ENCODE data around the gene ZNF236. TPM values are rescaled to one million over a fixed set of nuclear protein-coding genes. Genes with fewer than 3 reads are reported as not detected.

The ZNF236 gene
- total and polyA plus RNA-seq, 2 donors (not counting 1 experiment from before 2014, with no cell fraction given): 2.9 to 8.4 TPM

- Histone ChIP-seq H3K36me3 (ENCODE audit: control insufficient read depth, insufficient read depth, low read length) (no peaks in the 10 kb centered on the region), H4K20me1 (ENCODE audit: control insufficient read depth, extremely low read depth, insufficient read depth, low read length) (no peaks in the 10 kb centered on the region), H3K79me2 (ENCODE audit: control insufficient read depth, insufficient read depth, low read length) (no peaks in the 10 kb centered on the region), H3K9ac (ENCODE audit: insufficient read depth, low read length) (no peak overlapping the region), H3K4me3 (replicated peaks in 1 of 4; ENCODE audit: control extremely low read depth in 1 of 4, insufficient read depth in 1 of 4, low read depth in 3 of 4, low read length in 4 of 4) (no peak overlapping the region), H3K27ac (ENCODE audit: insufficient read depth, low read length) (no peak overlapping the region), H3K4me2 (ENCODE audit: extremely low read depth, insufficient read depth, low read length) (no peak overlapping the region), H3K4me1 (ENCODE audit: control insufficient read depth, extremely low read depth, insufficient read depth, low read length) (no peaks in the 10 kb centered on the region), H3K27me3 (ENCODE audit: control insufficient read depth, insufficient read depth, low read length) (peaks cover 3% of the 10 kb centered on the region), H3K9me3 (ENCODE audit: control insufficient read depth, insufficient read depth, low read depth, low read length) (no peaks in the 10 kb centered on the region), H2AFZ (ENCODE audit: low read length) (no peak overlapping the region)
- TF ChIP-seq EZH2 (IDR thresholded peaks at IDR 0.05; ENCODE audit: low read length, missing control alignments): no peak
- DNase-seq (ENCODE audit: low read depth in 2 of 2): no peak
These were observed 163.5 kb downstream of the ZNF236 start for GRCh38 chr18:76985951-76986236.

GRCh38 chr18:76986406-76986805 lies 164.0 kb downstream of the ZNF236 start:
- H3K4me1 ChIP-seq (ENCODE audit: control insufficient read depth, extremely low read depth, insufficient read depth, low read length): no peaks in the 10 kb centered on the region
- no peaks in the 10 kb centered on the region for H3K9me3 ChIP-seq (ENCODE audit: control insufficient read depth, insufficient read depth, low read depth, low read length)
- no peak for DNase-seq (ENCODE audit: low read depth in 2 of 2)
- TF ChIP-seq CTCF (conservative IDR thresholded peaks at IDR 0.05 in 1 of 2, IDR thresholded peaks at IDR 0.05 in 1 of 2; ENCODE audit: low read depth in 1 of 2, low read length in 2 of 2) (no peak), EZH2 (IDR thresholded peaks at IDR 0.05; ENCODE audit: low read length, missing control alignments) (no peak)
- no peak overlapping the region for H3K4me3 ChIP-seq (replicated peaks in 1 of 4; ENCODE audit: control extremely low read depth in 1 of 4, insufficient read depth in 1 of 4, low read depth in 3 of 4, low read length in 4 of 4)
- no peak overlapping the region for H3K4me2 ChIP-seq (ENCODE audit: extremely low read depth, insufficient read depth, low read length)
- H2AFZ ChIP-seq (ENCODE audit: low read length): no peak overlapping the region
- H4K20me1 ChIP-seq (ENCODE audit: control insufficient read depth, extremely low read depth, insufficient read depth, low read length): no peaks in the 10 kb centered on the region
- H3K27me3 ChIP-seq (ENCODE audit: control insufficient read depth, insufficient read depth, low read length): peaks cover 3% of the 10 kb centered on the region
- H3K27ac ChIP-seq (ENCODE audit: insufficient read depth, low read length): no peak overlapping the region
- no peak overlapping the region for H3K9ac ChIP-seq (ENCODE audit: insufficient read depth, low read length)
- no peaks in the 10 kb centered on the region for H3K36me3 ChIP-seq (ENCODE audit: control insufficient read depth, insufficient read depth, low read length)
- no peaks in the 10 kb centered on the region for H3K79me2 ChIP-seq (ENCODE audit: control insufficient read depth, insufficient read depth, low read length)

- H3K27me3 ChIP-seq (ENCODE audit: control insufficient read depth, insufficient read depth, low read length): peaks cover 3% of the 10 kb centered on the region
These were observed 165.9 kb downstream of the ZNF236 start for GRCh38 chr18:76988031-76988826.

More at GRCh38 chr18:76988031-76988826, 165.9 kb downstream of the ZNF236 start:
- no peak overlapping the region for H3K4me2 ChIP-seq (ENCODE audit: extremely low read depth, insufficient read depth, low read length)
- H3K27ac ChIP-seq (ENCODE audit: insufficient read depth, low read length): no peak overlapping the region
- no peaks in the 10 kb centered on the region for H3K79me2 ChIP-seq (ENCODE audit: control insufficient read depth, insufficient read depth, low read length)
- H3K9ac ChIP-seq (ENCODE audit: insufficient read depth, low read length): no peak overlapping the region
- TF ChIP-seq EZH2 (IDR thresholded peaks at IDR 0.05; ENCODE audit: low read length, missing control alignments) (no peak), CTCF (conservative IDR thresholded peaks at IDR 0.05 in 1 of 2, IDR thresholded peaks at IDR 0.05 in 1 of 2; ENCODE audit: low read depth in 1 of 2, low read length in 2 of 2) (no peak)
- no peaks in the 10 kb centered on the region for H4K20me1 ChIP-seq (ENCODE audit: control insufficient read depth, extremely low read depth, insufficient read depth, low read length)
- H2AFZ ChIP-seq (ENCODE audit: low read length): no peak overlapping the region
- no peaks in the 10 kb centered on the region for H3K9me3 ChIP-seq (ENCODE audit: control insufficient read depth, insufficient read depth, low read depth, low read length)
- H3K36me3 ChIP-seq (ENCODE audit: control insufficient read depth, insufficient read depth, low read length): no peaks in the 10 kb centered on the region
- H3K4me1 ChIP-seq (ENCODE audit: control insufficient read depth, extremely low read depth, insufficient read depth, low read length): no peaks in the 10 kb centered on the region
- no peak overlapping the region for H3K4me3 ChIP-seq (replicated peaks in 1 of 4; ENCODE audit: control extremely low read depth in 1 of 4, insufficient read depth in 1 of 4, low read depth in 3 of 4, low read length in 4 of 4)
- no peak for DNase-seq (ENCODE audit: low read depth in 2 of 2)

Measured in fibroblast of lung (primary cell).